ENCODE data around the gene AMY2B. TPM values are rescaled to one million over a fixed set of nuclear protein-coding genes. Genes with fewer than 3 reads are reported as not detected.

The AMY2B gene
- total and polyA plus RNA-seq, 2 of the 13 experiments (the other 11 are each of a cell fraction or from before 2014, with no cell fraction given), result 1.3 to 1.9 TPM

GRCh38 chr1:103525607-103526507 is 45.5 kb upstream of the AMY2B start, which contains the start of gene RNPC3 (continued):
- TF ChIP-seq ZBTB43 (CRISPR knock-in tag; conservative IDR thresholded peaks at IDR 0.05), result no peak
- TF ChIP-seq PCBP1 (IDR thresholded peaks at IDR 0.05; ENCODE audit: borderline replicate concordance, low read depth, low read length), result no peak
- 0 out of 2 replicates have a peak, but pooled peaks have one; percentile 21 for TF ChIP-seq ZNF33B (CRISPR knock-in tag; IDR thresholded peaks at IDR 0.05)
- TF ChIP-seq KDM5A (IDR thresholded peaks at IDR 0.05; ENCODE audit: borderline replicate concordance, low read length), result peak; percentile 85
- TF ChIP-seq ATAD3A (CRISPR knock-in tag; IDR thresholded peaks at IDR 0.05), result no peak
- 0 out of 2 replicates have a peak, but pooled peaks have one; percentile 3 for TF ChIP-seq HNF4A (CRISPR knock-in tag; IDR thresholded peaks at IDR 0.05)
- 0 out of 2 replicates have a peak, but pooled peaks have one; percentile 16 for TF ChIP-seq SIN3B (IDR thresholded peaks at IDR 0.05; ENCODE audit: low read length)
- TF ChIP-seq FOSL2 (CRISPR knock-in tag; IDR thresholded peaks at IDR 0.05), result peak; percentile 28; the same call in 1 of the 2 replicates
- TF ChIP-seq ZNF616 (CRISPR knock-in tag; IDR thresholded peaks at IDR 0.05; ENCODE audit: low read depth), result no peak
- no peak for TF ChIP-seq AHR (CRISPR knock-in tag; IDR thresholded peaks at IDR 0.05)
- TF ChIP-seq PAX8 (CRISPR knock-in tag; IDR thresholded peaks at IDR 0.05; ENCODE audit: borderline replicate concordance), result no peak
- TF ChIP-seq ZBTB10 (CRISPR knock-in tag; IDR thresholded peaks at IDR 0.05; ENCODE audit: borderline replicate concordance), result no peak
- TF ChIP-seq NFE2 (CRISPR knock-in tag; IDR thresholded peaks at IDR 0.05), result no peak
- TF ChIP-seq GMEB1 (CRISPR knock-in tag; IDR thresholded peaks at IDR 0.05; ENCODE audit: borderline replicate concordance), result peak; percentile 58; the same call in 1 of the 2 replicates
- peak; percentile 83 for TF ChIP-seq THAP11 (CRISPR knock-in tag; IDR thresholded peaks at IDR 0.05)
- no peak for TF ChIP-seq MED13 (CRISPR knock-in tag; IDR thresholded peaks at IDR 0.05)
- TF ChIP-seq SP1 (IDR thresholded peaks at IDR 0.05), result no peak
- 0 out of 2 replicates have a peak, but pooled peaks have one; percentile 37 for TF ChIP-seq SP1 (CRISPR knock-in tag; IDR thresholded peaks at IDR 0.05)
- no peak for TF ChIP-seq EP300 (IDR thresholded peaks at IDR 0.05; ENCODE audit: low read depth in 2 of 2, low read length in 2 of 2)
- TF ChIP-seq EP300 (CRISPR knock-in tag; IDR thresholded peaks at IDR 0.05; ENCODE audit: borderline replicate concordance), result no peak
- TF ChIP-seq ZNF607 (CRISPR knock-in tag; IDR thresholded peaks at IDR 0.05; ENCODE audit: borderline replicate concordance), result 0 out of 2 replicates have a peak, but pooled peaks have one; percentile 27
- peak; percentile 27; the same call in 1 of the 2 replicates for TF ChIP-seq KLF12 (CRISPR knock-in tag; IDR thresholded peaks at IDR 0.05; ENCODE audit: borderline replicate concordance)
- peak; percentile 38 for TF ChIP-seq ZNF18 (CRISPR knock-in tag; IDR thresholded peaks at IDR 0.05; ENCODE audit: insufficient replicate concordance)

Data from HepG2 (cell line).